ENCODE results near the gene SURF4.

Gene SURF4

GRCh38 chr9:133375724-133376654, at the start of gene SURF4, which contains the start of gene STKLD1:
Gene SURF4 (minus strand): TSS chr9:133376060. CDS start chr9:133375969, 91 bp downstream.
Gene STKLD1 (plus strand): TSS chr9:133376366. CDS start chr9:133376474, 108 bp downstream.
- H3K27me3 ChIP-seq (ENCODE audit: control insufficient read depth, low read length), result peaks cover 5% of the 10 kb centered on the region; the same call in 1 of the 2 replicates
- H3K79me2 ChIP-seq (ENCODE audit: control insufficient read depth, low read length), result peaks cover 49% of the 10 kb centered on the region
- TF ChIP-seq CTCF (IDR thresholded peaks at IDR 0.05; ENCODE audit: low read depth, low read length, poor library complexity, severe bottlenecking) (no peak), EZH2phosphoT487 (IDR thresholded peaks at IDR 0.05; ENCODE audit: borderline replicate concordance, low read length) (no peak)
- no peaks in the 10 kb centered on the region for H3K9me3 ChIP-seq (ENCODE audit: control insufficient read depth, insufficient read depth, low read length)
- no peaks in the 10 kb centered on the region for H3K9me2 ChIP-seq (replicated peaks; ENCODE audit: control insufficient read depth, low read length)
- peaks cover 31% of the 10 kb centered on the region for H3K36me3 ChIP-seq (ENCODE audit: control insufficient read depth, low read length)
- H4K20me1 ChIP-seq (ENCODE audit: control insufficient read depth, insufficient read depth, low read depth, low read length), result peaks cover 17% of the 10 kb centered on the region
- H3F3A ChIP-seq (ENCODE audit: control insufficient read depth, insufficient read depth), result peaks cover 2% of the 10 kb centered on the region; the same call in 1 of the 2 replicates
- peak within 1 kb of the TSS; percentile 90 for H3K4me2 ChIP-seq (ENCODE audit: low read length)
- peaks cover 48% of the 10 kb centered on the region for H3K4me1 ChIP-seq (ENCODE audit: control insufficient read depth, low read length)
- H3K27ac ChIP-seq (ENCODE audit: low read depth, low read length), result peak within 1 kb of the TSS; percentile 57
- peak within 1 kb of the TSS; percentile 90 for H3K4me3 ChIP-seq (ENCODE audit: low read length)

GRCh38 chr9:133425049-133425632, 49.3 kb upstream of the SURF4 start:
- no peak for TF ChIP-seq CTCF (IDR thresholded peaks at IDR 0.05; ENCODE audit: low read depth, low read length, poor library complexity, severe bottlenecking)
- no peak for TF ChIP-seq EZH2phosphoT487 (IDR thresholded peaks at IDR 0.05; ENCODE audit: borderline replicate concordance, low read length)

GRCh38 chr9:133424187-133424586, 48.3 kb upstream of the SURF4 start:
- H3K4me1 ChIP-seq (ENCODE audit: control insufficient read depth, low read length), result peaks cover 26% of the 10 kb centered on the region
- no peak overlapping the region for H3K4me2 ChIP-seq (ENCODE audit: low read length)
- peaks cover 20% of the 10 kb centered on the region for H3K27me3 ChIP-seq (ENCODE audit: control insufficient read depth, low read length)
- H3K36me3 ChIP-seq (ENCODE audit: control insufficient read depth, low read length), result no peaks in the 10 kb centered on the region
- H3K9me3 ChIP-seq (ENCODE audit: control insufficient read depth, insufficient read depth, low read length), result no peaks in the 10 kb centered on the region
- H3K79me2 ChIP-seq (ENCODE audit: control insufficient read depth, low read length), result peaks cover 2% of the 10 kb centered on the region
- no peak for TF ChIP-seq EZH2phosphoT487 (IDR thresholded peaks at IDR 0.05; ENCODE audit: borderline replicate concordance, low read length)
- no peak for TF ChIP-seq CTCF (IDR thresholded peaks at IDR 0.05; ENCODE audit: low read depth, low read length, poor library complexity, severe bottlenecking)
- H3F3A ChIP-seq (ENCODE audit: control insufficient read depth, insufficient read depth), result peaks cover 13% of the 10 kb centered on the region
- no peaks in the 10 kb centered on the region for H4K20me1 ChIP-seq (ENCODE audit: control insufficient read depth, insufficient read depth, low read depth, low read length)
- no peak overlapping the region for H3K4me3 ChIP-seq (ENCODE audit: low read length)
- no peaks in the 10 kb centered on the region for H3K9me2 ChIP-seq (replicated peaks; ENCODE audit: control insufficient read depth, low read length)
- no peak overlapping the region for H3K27ac ChIP-seq (ENCODE audit: low read depth, low read length)

More at GRCh38 chr9:133425049-133425632, 49.3 kb upstream of the SURF4 start:
- Histone ChIP-seq H3K4me2 (ENCODE audit: low read length) (no peak overlapping the region), H3K36me3 (ENCODE audit: control insufficient read depth, low read length) (no peaks in the 10 kb centered on the region), H3K79me2 (ENCODE audit: control insufficient read depth, low read length) (no peaks in the 10 kb centered on the region), H3K9me3 (ENCODE audit: control insufficient read depth, insufficient read depth, low read length) (no peaks in the 10 kb centered on the region), H3K27ac (ENCODE audit: low read depth, low read length) (no peak overlapping the region), H4K20me1 (ENCODE audit: control insufficient read depth, insufficient read depth, low read depth, low read length) (no peaks in the 10 kb centered on the region), H3K9me2 (replicated peaks; ENCODE audit: control insufficient read depth, low read length) (no peaks in the 10 kb centered on the region), H3F3A (ENCODE audit: control insufficient read depth, insufficient read depth) (peaks cover 10% of the 10 kb centered on the region), H3K4me1 (ENCODE audit: control insufficient read depth, low read length) (peaks cover 17% of the 10 kb centered on the region), H3K4me3 (ENCODE audit: low read length) (no peak overlapping the region), H3K27me3 (ENCODE audit: control insufficient read depth, low read length) (peaks cover 25% of the 10 kb centered on the region)
